Aorta (tissue), 5 donors: ENCODE results near the gene SH2D6. TPM values are rescaled to one million over a fixed set of nuclear protein-coding genes. Genes with fewer than 3 reads are reported as not detected.

Experiments used
- ATAC-seq: fragments of 200-7000 bp; cut with Tn5 transposase; one replicate; pipeline ENCODE4 v1.9.1; 2022; ENCODE audit warnings: moderate library complexity; ENCODE audit not compliant: low FRiP score
- DNase-seq, 2 donors: peaks; one replicate each; pipeline ENCODE4 v3.0.0-alpha.2; 2020
- H3K27ac ChIP-seq, 2 donors: one replicate each; pipeline ENCODE4 v1.5.1; 2013; ENCODE audit warnings: low read length in 2 of 2, mild to moderate bottlenecking in 2 of 2, moderate library complexity in 2 of 2, control low read depth in 1 of 2, inconsistent platforms in 1 of 2, low read depth in 1 of 2
- H3K27me3 ChIP-seq, 2 donors: one replicate each; pipeline ENCODE4 v1.6.1; 2013; ENCODE audit warnings: control low read depth in 1 of 2, low read length in 1 of 2, mild to moderate bottlenecking in 1 of 2, moderate library complexity in 1 of 2; ENCODE audit not compliant: insufficient read depth in 2 of 2, control insufficient read depth in 1 of 2
- H3K36me3 ChIP-seq, 2 donors: one replicate each; pipeline ENCODE4 v1.6.1; 2013; ENCODE audit warnings: control low read depth in 1 of 2, low read length in 1 of 2, mild to moderate bottlenecking in 1 of 2; ENCODE audit not compliant: insufficient read depth in 2 of 2, control insufficient read depth in 1 of 2
- H3K4me1 ChIP-seq, 2 donors: one replicate each; pipeline ENCODE4 v1.6.1; 2013; ENCODE audit warnings: low read length in 2 of 2, control low read depth in 1 of 2, mild to moderate bottlenecking in 1 of 2, moderate library complexity in 1 of 2; ENCODE audit not compliant: insufficient read depth in 2 of 2, control insufficient read depth in 1 of 2
- H3K4me3 ChIP-seq, 2 donors: one replicate each; pipeline ENCODE4 v1.5.1; 2013; ENCODE audit warnings: low read length in 2 of 2, control low read depth in 1 of 2, mild to moderate bottlenecking in 1 of 2
- H3K9me3 ChIP-seq: one replicate; pipeline ENCODE4 v1.6.1; 2013; ENCODE audit warnings: mild to moderate bottlenecking, low read length; ENCODE audit not compliant: control insufficient read depth
- WGBS, 2 donors: extraction: QIAGEN DNeasy Blood & Tissue Kit; methylation state at CpG; one replicate each; pipeline ENCODE4 v1.1.7; 2013; 5-methylcytosine and 5-hydroxymethylcytosine counted together
- intact Hi-C, 2 donors: fragments of 100-400 bp; cut with DNase I; formaldehyde crosslinking; loops; one replicate each; pipeline versions ENCODE4 v1.14.2 to v1.15.0; 2022
- polyA plus RNA-seq, 2 donors: library from polyadenylated mRNA; stranded (reverse); fragments of 200-250 nt; gene quantifications; one replicate each; pipeline ENCODE4 v1.2.3, GENCODE V29; 2013
- total RNA-seq, 2 donors: library from RNA; stranded (reverse); fragmentation: NEBNext Ultra II Directional; extraction: Animal tissue kit (Norgen Biotek cat#: 25700); gene quantifications; one replicate each; pipeline ENCODE4 v1.2.1, GENCODE V29; 2021
- donor health status: healthy with polysubstance abuse.
- donor health status: Bipolar disorder and iron deficiency.
- donor health status: DM: no; HTN: no; CAD: no.
- donor health status: DM: no; HTN: no; CAD: no.
- donor health status: DM: yes; HTN: yes; CAD: no.

Gene SH2D6
- total and polyA plus RNA-seq, 4 donors: 1.5 TPM; not detected in 3

GRCh38 chr2:85449214-85449588 lies 30.7 kb downstream of the SH2D6 start:
- no peak for ATAC-seq
- intact Hi-C loops: no loop called here
- no peak overlapping the region for H3K4me3 ChIP-seq
- H3K36me3 ChIP-seq: no peaks in the 10 kb centered on the region
- H3K9me3 ChIP-seq: no peaks in the 10 kb centered on the region
- 86 to 90% methylated on average over 7 of the region's 7 CpGs for WGBS, 2 donors
- no peaks in the 10 kb centered on the region for H3K4me1 ChIP-seq
- no peaks in the 10 kb centered on the region for H3K27me3 ChIP-seq
- DNase-seq: no peak
- H3K27ac ChIP-seq: no peak overlapping the region

DNA sequence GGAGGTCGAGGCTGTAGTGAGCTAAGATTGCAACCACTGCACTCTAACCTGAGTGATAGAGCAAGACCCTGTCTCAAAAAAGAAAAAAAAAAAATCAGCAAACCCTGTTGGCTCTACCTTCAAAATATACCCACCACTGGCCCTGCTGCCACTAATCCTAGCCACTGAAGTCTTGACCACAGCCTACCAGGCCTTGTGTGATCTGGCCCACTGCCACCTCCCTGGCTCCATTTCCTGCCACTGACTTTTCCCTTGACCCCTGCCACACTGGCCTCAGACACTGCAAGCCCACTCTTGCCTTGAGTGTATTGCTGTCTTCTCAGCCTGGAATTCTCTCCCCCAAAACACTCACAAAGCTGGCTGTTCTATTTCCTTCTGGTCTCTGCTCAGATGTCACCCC lies 33.7 kb downstream of the SH2D6 start:
- Histone ChIP-seq H3K4me1 (no peaks in the 10 kb centered on the region), H3K27me3 (no peaks in the 10 kb centered on the region), H3K36me3 (no peaks in the 10 kb centered on the region), H3K27ac (no peak overlapping the region), H3K4me3 (no peak overlapping the region), H3K9me3 (no peaks in the 10 kb centered on the region)
- DNase-seq (peak in 1 of 2 donors; percentile 16), ATAC-seq (no peak)
- WGBS, 2 donors: 88 to 98% methylated on average over 1 of the region's 1 CpG
- intact Hi-C loops: no loop called here

DNA sequence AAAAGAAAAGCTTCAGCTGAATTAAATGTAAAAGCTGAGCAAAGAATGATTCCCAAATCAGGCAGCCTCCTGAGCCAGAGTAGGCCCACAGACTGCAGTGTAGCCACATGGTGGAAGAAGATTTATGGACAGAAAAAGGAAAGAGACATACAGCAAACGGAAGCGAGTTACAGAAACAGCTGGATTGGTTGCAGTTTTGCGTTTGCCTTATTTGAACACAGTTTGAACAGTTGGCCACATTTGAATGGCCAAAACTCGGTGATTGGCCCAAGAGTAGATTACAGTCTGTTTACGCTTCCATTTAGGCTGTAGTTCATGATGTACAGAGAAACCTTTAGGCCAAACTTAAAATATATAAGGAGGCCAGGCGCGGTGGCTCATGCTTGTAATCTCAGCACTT lies 35.1 kb downstream of the SH2D6 start:
- ATAC-seq (no peak), DNase-seq (peak in 1 of 2 donors; percentile 30)
- Histone ChIP-seq H3K36me3 (no peaks in the 10 kb centered on the region), H3K27ac (no peak overlapping the region), H3K9me3 (no peaks in the 10 kb centered on the region), H3K4me3 (no peak overlapping the region), H3K4me1 (no peaks in the 10 kb centered on the region), H3K27me3 (no peaks in the 10 kb centered on the region)
- intact Hi-C loops: no loop called here
- WGBS, 2 donors: 89 to 91% methylated on average over 7 of the region's 7 CpGs

DNA sequence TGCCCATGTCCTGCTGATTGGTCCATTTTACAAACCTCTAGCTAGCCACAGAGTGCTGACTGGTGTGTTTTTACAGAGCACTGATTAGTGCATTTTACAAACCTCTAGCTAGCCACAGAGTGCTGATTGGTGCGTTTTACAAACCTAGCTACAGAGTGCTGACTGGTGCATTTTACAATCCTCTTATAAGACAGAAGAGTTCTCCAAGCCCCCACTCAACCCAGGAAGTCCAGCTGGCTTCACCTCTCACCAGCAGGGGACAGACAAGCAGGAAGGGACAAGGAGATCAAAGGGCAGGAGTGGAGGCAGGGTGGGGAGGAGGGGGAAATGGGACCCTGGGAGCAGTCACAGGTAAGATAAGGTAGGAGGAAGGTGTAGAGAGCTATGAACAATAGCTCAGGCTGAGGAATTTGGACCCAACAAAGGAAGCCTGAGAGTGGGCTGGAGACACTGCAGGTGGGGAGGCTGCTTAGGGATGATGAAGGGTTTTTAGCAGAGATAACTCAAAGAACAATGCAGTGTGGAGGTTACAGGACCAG lies 37.1 kb downstream of the SH2D6 start:
- Histone ChIP-seq H3K4me3 (no peak overlapping the region), H3K27me3 (no peaks in the 10 kb centered on the region), H3K36me3 (no peaks in the 10 kb centered on the region), H3K9me3 (no peaks in the 10 kb centered on the region), H3K27ac (no peak overlapping the region), H3K4me1 (no peaks in the 10 kb centered on the region)
- ATAC-seq (no peak), DNase-seq (peak in 1 of 2 donors; percentile 28)
- intact Hi-C loops: no loop called here
- WGBS, 2 donors: 67 to 78% methylated on average over 1 of the region's 1 CpG

GRCh38 chr2:85457043-85457442 lies 38.5 kb downstream of the SH2D6 start:
- Histone ChIP-seq H3K9me3 (no peaks in the 10 kb centered on the region), H3K27me3 (no peaks in the 10 kb centered on the region), H3K36me3 (no peaks in the 10 kb centered on the region), H3K27ac (no peak overlapping the region), H3K4me3 (no peak overlapping the region), H3K4me1 (no peaks in the 10 kb centered on the region)
- DNase-seq (no peak), ATAC-seq (no peak)
- intact Hi-C loops: no loop called here
- WGBS, 2 donors: 87 to 89% methylated on average over 5 of the region's 5 CpGs

- H3K27ac ChIP-seq: no peak overlapping the region
- intact Hi-C loops: no loop called here
Observed at GRCh38 chr2:85457877-85458316, 39.4 kb downstream of the SH2D6 start.

GRCh38 chr2:85458601-85459563 lies 40.4 kb downstream of the SH2D6 start:
- no peaks in the 10 kb centered on the region for H3K4me1 ChIP-seq
- no peak overlapping the region for H3K4me3 ChIP-seq
- intact Hi-C loops: no loop called here
- ATAC-seq (no peak), DNase-seq (no peak)
- no peaks in the 10 kb centered on the region for H3K36me3 ChIP-seq
- no peak overlapping the region for H3K27ac ChIP-seq
- WGBS, 2 donors: 85 to 87% methylated on average over 12 of the region's 12 CpGs
- H3K9me3 ChIP-seq: no peaks in the 10 kb centered on the region
- no peaks in the 10 kb centered on the region for H3K27me3 ChIP-seq

More at GRCh38 chr2:85457877-85458316, 39.4 kb downstream of the SH2D6 start:
- H3K27me3 ChIP-seq: no peaks in the 10 kb centered on the region
- no peak overlapping the region for H3K4me3 ChIP-seq
- H3K9me3 ChIP-seq: no peaks in the 10 kb centered on the region
- DNase-seq (no peak), ATAC-seq (no peak)
- no peaks in the 10 kb centered on the region for H3K36me3 ChIP-seq
- no peaks in the 10 kb centered on the region for H3K4me1 ChIP-seq
- 48 to 58% methylated on average over 6 of the region's 6 CpGs for WGBS, 2 donors

DNA sequence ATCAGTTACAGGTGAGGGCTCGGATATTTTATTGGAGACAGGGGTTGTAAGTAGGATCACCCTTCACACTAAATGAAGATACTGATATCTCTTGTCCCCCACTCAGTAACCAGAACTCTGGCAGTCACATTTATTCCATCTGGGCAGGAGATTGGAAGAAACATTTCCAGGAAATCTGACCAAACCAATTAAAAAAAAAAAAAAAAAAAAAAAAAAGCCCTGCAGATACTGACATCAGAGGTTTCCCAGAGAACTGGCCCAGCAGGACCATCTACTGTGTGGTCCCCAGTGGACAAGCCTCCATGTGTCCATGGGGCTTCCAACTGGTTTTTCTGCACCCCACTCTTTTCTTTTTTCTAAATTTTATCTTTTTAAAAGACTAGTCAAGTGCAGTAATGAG lies 41.3 kb downstream of the SH2D6 start:
- no peak for ATAC-seq
- WGBS, 2 donors: 97 to 100% methylated on average over 1 of the region's 1 CpG
- no peak overlapping the region for H3K27ac ChIP-seq
- H3K36me3 ChIP-seq: no peaks in the 10 kb centered on the region
- no peaks in the 10 kb centered on the region for H3K9me3 ChIP-seq
- no peak for DNase-seq
- H3K4me1 ChIP-seq: no peaks in the 10 kb centered on the region
- H3K27me3 ChIP-seq: no peaks in the 10 kb centered on the region
- intact Hi-C loops: no loop called here
- H3K4me3 ChIP-seq: no peak overlapping the region

- Histone ChIP-seq H3K4me1 (no peaks in the 10 kb centered on the region), H3K27ac (no peak overlapping the region), H3K4me3 (no peak overlapping the region), H3K36me3 (no peaks in the 10 kb centered on the region), H3K9me3 (no peaks in the 10 kb centered on the region), H3K27me3 (no peaks in the 10 kb centered on the region)
- WGBS, 2 donors: 88 to 93% methylated on average over 2 of the region's 2 CpGs
- DNase-seq (no peak), ATAC-seq (no peak)
- intact Hi-C loops: no loop called here
Observed at GRCh38 chr2:85462322-85462721, 43.8 kb downstream of the SH2D6 start.
